Transverse colon (tissue), 4 donors: ENCODE results near the gene AHNAK2. TPM values are rescaled to one million over a fixed set of nuclear protein-coding genes. Genes with fewer than 3 reads are reported as not detected.

Experiments
- DNase-seq: peaks from one replicate; pipeline ENCODE4 v3.0.0-alpha.2; 2019
- H3K27ac ChIP-seq, 4 donors: fragments of 200-600 bp; sonication (generic); 2 replicates each; pipeline ENCODE4 v1.5.1; 2016 to 2018; ENCODE audit warnings: inconsistent platforms in 4 of 4
- H3K27me3 ChIP-seq: fragments of 200-600 bp; sonication (generic); 2 replicates; pipeline ENCODE4 v1.5.1; 2017; ENCODE audit warnings: inconsistent platforms
- H3K36me3 ChIP-seq, 4 donors: fragments of 200-600 bp; sonication (generic); 2 replicates each; pipeline ENCODE4 v1.5.1; 2017 to 2019; ENCODE audit warnings: inconsistent platforms in 4 of 4
- H3K4me1 ChIP-seq, 4 donors: fragments of 200-600 bp; sonication (generic); 2 replicates each; pipeline ENCODE4 v1.5.1; 2017 to 2020; ENCODE audit warnings: inconsistent platforms in 4 of 4
- H3K4me3 ChIP-seq, 4 donors: fragments of 200-600 bp; sonication (generic); 1 replicate in 1 of 4; 2 replicates in 3 of 4; pipeline versions ENCODE4 v1.5.1 to v1.6.1; 2017 to 2019; ENCODE audit warnings: inconsistent platforms in 4 of 4
- H3K9me3 ChIP-seq, 2 donors: fragments of 200-600 bp; sonication (generic); 2 replicates each; pipeline ENCODE4 v1.5.1; 2017 to 2019; ENCODE audit warnings: inconsistent platforms in 2 of 2
- EP300 ChIP-seq: sonication (generic); formaldehyde crosslinking; IDR thresholded peaks from one replicate; pipeline ENCODE4 v1.6.1; 2017; ENCODE audit warnings: antibody characterized with exemption, low read depth
- POLR2A ChIP-seq: fragments of 450-650 bp; IDR thresholded peaks from one replicate; pipeline ENCODE4 v1.6.1; 2016; ENCODE audit warnings: antibody characterized with exemption, mild to moderate bottlenecking, moderate library complexity
- POLR2AphosphoS5 ChIP-seq, 3 donors: sonication (generic); formaldehyde crosslinking; IDR thresholded peaks; one replicate each; pipeline ENCODE4 v1.6.1; 2016; ENCODE audit warnings: antibody characterized with exemption in 3 of 3
- WGBS, 2 donors: methylation state at CpG; one replicate each; pipeline ENCODE4 v1.1.5; 2018; ENCODE audit warnings: low coverage in 1 of 2; 5-methylcytosine and 5-hydroxymethylcytosine counted together
- in situ Hi-C, 4 donors: fragments of 200-750 bp; cut with MboI; loops; one replicate each; pipeline versions ENCODE4 v1.15.0 to v1.15.1; 2017; ENCODE audit warnings: low sequenced_read_pairs in 3 of 4, low pct_ligation_motif_present in 1 of 4, low pct_unique_long_range_greater_than_20kb in 1 of 4
- intact Hi-C: fragments of 100-400 bp; cut with DNase I; formaldehyde crosslinking; loops from one replicate; pipeline ENCODE4 v1.15.1; 2023; ENCODE audit warnings: low total_unique reads
- total RNA-seq, 4 donors: library from RNA; depleted of rRNA; stranded (reverse); fragments of >200 nt; gene quantifications; one replicate each; pipeline ENCODE4 v1.1.0, GENCODE V29; 2016
- TF ChIP-seq, protein P1 (sequence below), 5 experiments: fragments of 200-600 bp in 3 of 5; fragments of 450-650 bp in 2 of 5; sonication (generic) in 3 of 5; IDR thresholded peaks; 1 replicate in 2 of 5; 2 replicates in 3 of 5; pipeline ENCODE4 v1.5.1; 2016 to 2017; ENCODE audit warnings: antibody characterized with exemption in 5 of 5, inconsistent platforms in 3 of 5, mild to moderate bottlenecking in 2 of 5, moderate library complexity in 1 of 5

AHNAK2 gene
- total RNA-seq, 4 donors from 2014 or later: 19.4 to 75.2 (median 28.5) TPM

DNA sequence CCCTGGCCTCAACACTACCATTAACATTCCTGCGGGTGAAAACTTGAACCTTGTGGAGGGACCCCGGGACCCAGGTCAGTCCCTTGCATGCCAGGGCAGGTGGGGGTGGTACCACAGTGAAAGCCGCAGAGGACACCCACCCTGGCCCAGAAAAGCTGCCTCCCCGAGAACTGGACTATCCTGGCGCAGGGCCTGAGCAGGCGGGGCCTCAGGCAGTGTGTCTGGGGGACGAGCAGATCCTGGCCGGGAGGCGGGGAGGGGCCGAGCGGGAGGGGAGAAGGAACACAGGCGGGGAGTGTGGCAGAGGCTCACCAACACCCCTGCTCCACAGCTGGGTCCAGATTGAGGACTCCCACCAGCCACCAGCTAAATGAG, 10.0 kb downstream of the AHNAK2 start:
- peak; percentile 65 for DNase-seq
- Histone ChIP-seq H3K9me3 (no peaks in the 10 kb centered on the region), H3K4me3 (peak overlapping the region; percentile 13 to 37 (median 20)), H3K27me3 (peaks cover 30% of the 10 kb centered on the region), H3K36me3 (no peaks in the 10 kb centered on the region), H3K27ac (peak overlapping the region; percentile 80 to 92 (median 88)), H3K4me1 (peaks cover 25 to 53% (median 41%) of the 10 kb centered on the region in 4 donors)
- WGBS, 2 donors: 5% methylated on average over 6 of the region's 12 CpGs; no CpG with 5 or more reads in 1 of the 2 donors
- in situ Hi-C loops: no loop called here
- TF ChIP-seq, protein P1, sequence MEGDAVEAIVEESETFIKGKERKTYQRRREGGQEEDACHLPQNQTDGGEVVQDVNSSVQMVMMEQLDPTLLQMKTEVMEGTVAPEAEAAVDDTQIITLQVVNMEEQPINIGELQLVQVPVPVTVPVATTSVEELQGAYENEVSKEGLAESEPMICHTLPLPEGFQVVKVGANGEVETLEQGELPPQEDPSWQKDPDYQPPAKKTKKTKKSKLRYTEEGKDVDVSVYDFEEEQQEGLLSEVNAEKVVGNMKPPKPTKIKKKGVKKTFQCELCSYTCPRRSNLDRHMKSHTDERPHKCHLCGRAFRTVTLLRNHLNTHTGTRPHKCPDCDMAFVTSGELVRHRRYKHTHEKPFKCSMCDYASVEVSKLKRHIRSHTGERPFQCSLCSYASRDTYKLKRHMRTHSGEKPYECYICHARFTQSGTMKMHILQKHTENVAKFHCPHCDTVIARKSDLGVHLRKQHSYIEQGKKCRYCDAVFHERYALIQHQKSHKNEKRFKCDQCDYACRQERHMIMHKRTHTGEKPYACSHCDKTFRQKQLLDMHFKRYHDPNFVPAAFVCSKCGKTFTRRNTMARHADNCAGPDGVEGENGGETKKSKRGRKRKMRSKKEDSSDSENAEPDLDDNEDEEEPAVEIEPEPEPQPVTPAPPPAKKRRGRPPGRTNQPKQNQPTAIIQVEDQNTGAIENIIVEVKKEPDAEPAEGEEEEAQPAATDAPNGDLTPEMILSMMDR (IDR thresholded peaks at IDR 0.05): no peak
- TF ChIP-seq POLR2A (no peak), POLR2AphosphoS5 (IDR thresholded peaks at IDR 0.05) (peak in 1 of 3 donors; percentile 10), EP300 (no peak)
- intact Hi-C loops: no loop called here

- Histone ChIP-seq H3K36me3 (no peaks in the 10 kb centered on the region), H3K27ac (peak overlapping the region; percentile 80 to 92 (median 88)), H3K4me3 (peak overlapping the region; percentile 13 to 37 (median 20)), H3K27me3 (peaks cover 30% of the 10 kb centered on the region), H3K9me3 (no peaks in the 10 kb centered on the region), H3K4me1 (peaks cover 20 to 47% (median 36%) of the 10 kb centered on the region in 4 donors)
- TF ChIP-seq EP300 (no peak), POLR2AphosphoS5 (IDR thresholded peaks at IDR 0.05) (no peak), POLR2A (no peak)
- TF ChIP-seq, protein P1 (IDR thresholded peaks at IDR 0.05): no peak
- in situ Hi-C loops (no loop called here), intact Hi-C loops (no loop called here)
- no peak for DNase-seq
- WGBS, 2 donors: 1% methylated on average over 36 of the region's 36 CpGs; no CpG with 5 or more reads in 1 of the 2 donors
These were observed 10.6 kb downstream of the AHNAK2 start for GRCh38 chr14:104967386-104968152.

DNA sequence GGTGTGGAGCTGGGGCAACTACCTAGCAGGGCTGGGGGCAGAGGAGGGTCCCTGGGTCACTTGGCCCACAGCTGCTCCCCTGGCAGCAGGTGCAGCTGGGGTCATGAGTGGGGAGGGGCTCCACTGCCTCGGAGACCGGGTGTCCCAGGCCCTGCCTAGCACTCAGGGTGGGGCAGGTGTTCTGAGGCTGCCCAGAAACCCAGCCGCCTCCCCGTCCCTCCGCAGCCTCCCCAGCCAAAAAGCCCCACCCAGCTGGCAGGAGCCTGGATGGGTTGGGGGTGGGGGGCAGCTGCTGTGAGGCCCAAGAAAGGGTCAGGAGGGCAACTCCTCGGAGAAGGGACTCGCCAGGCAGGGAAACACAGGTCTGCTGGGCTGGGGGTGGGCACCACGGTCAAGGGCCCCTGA, 11.2 kb downstream of the AHNAK2 start:
- 39% methylated on average over 6 of the region's 8 CpGs; no CpG with 5 or more reads in 1 of the 2 donors for WGBS, 2 donors
- Histone ChIP-seq H3K9me3 (no peaks in the 10 kb centered on the region), H3K36me3 (no peaks in the 10 kb centered on the region), H3K4me1 (peaks cover 14 to 41% (median 30%) of the 10 kb centered on the region in 4 donors), H3K27me3 (peaks cover 33% of the 10 kb centered on the region), H3K27ac (peak overlapping the region; percentile 80 to 92 (median 88)), H3K4me3 (no peak overlapping the region)
- intact Hi-C loops (no loop called here), in situ Hi-C loops (no loop called here)
- TF ChIP-seq EP300 (no peak), POLR2AphosphoS5 (IDR thresholded peaks at IDR 0.05) (no peak), POLR2A (no peak)
- TF ChIP-seq, protein P1 (IDR thresholded peaks at IDR 0.05): no peak
- no peak for DNase-seq

DNA sequence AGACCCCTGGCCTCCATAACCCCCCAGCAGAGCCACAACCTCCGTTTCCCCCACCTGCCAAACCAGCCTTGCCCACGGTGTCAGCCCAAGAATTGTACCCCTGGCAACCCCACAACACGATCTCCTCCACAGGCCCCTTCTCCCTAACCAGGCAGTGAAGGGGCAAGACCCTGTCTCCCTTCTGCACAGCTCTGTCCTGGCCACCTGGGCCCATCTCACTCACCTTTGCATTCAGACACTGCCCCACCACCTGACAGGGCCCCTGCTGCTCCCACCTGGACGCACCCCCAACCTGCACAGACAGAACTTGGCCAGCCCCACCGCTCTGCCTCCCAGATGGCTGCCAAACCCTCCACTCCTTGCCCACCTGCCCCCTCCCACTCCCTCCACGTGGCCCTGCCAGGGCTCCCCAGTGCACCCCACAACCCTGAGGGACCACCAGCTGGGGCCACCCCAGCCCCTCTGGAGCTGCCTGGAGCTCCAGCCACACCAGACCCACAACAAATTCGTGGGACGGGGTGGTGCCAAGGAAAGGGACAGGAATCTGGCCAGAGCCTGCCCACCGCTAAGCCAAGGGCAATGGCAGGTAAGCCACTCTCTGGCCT, 11.8 kb downstream of the AHNAK2 start:
- peak overlapping the region; percentile 80 to 92 (median 88) for H3K27ac ChIP-seq
- peaks cover 8 to 35% (median 26%) of the 10 kb centered on the region in 4 donors for H3K4me1 ChIP-seq
- H3K36me3 ChIP-seq: no peaks in the 10 kb centered on the region
- no peak for DNase-seq
- H3K27me3 ChIP-seq: peaks cover 39% of the 10 kb centered on the region
- in situ Hi-C loops (no loop called here), intact Hi-C loops (no loop called here)
- no peak overlapping the region for H3K4me3 ChIP-seq
- H3K9me3 ChIP-seq: no peaks in the 10 kb centered on the region
- TF ChIP-seq POLR2AphosphoS5 (IDR thresholded peaks at IDR 0.05) (no peak), POLR2A (no peak), EP300 (no peak)
- TF ChIP-seq, protein P1 (IDR thresholded peaks at IDR 0.05): no peak
- WGBS, 2 donors: 62% methylated on average over 9 of the region's 9 CpGs; no CpG with 5 or more reads in 1 of the 2 donors
